Fibroblast of lung (primary cell): Measurements from ENCODE around the gene ALG12. TPM values are rescaled to one million over a fixed set of nuclear protein-coding genes. Genes with fewer than 3 reads are reported as not detected.

ENCODE experiments used
- DNase-seq, 2 donors: peaks; one replicate each; pipeline versions ENCODE4 v3.0.0 to v3.0.0-alpha.2; 2010; ENCODE audit warnings: low read depth in 2 of 2
- H2AFZ ChIP-seq: 2 replicates; pipeline ENCODE4 v1.5.1; 2012; ENCODE audit warnings: low read length, control low read depth, inconsistent platforms
- H3K27ac ChIP-seq: 2 replicates; pipeline ENCODE4 v1.5.1; 2011; ENCODE audit warnings: low read length, control low read depth; ENCODE audit not compliant: insufficient read depth
- H3K27me3 ChIP-seq: 2 replicates; pipeline ENCODE4 v1.5.1; 2011; ENCODE audit warnings: mild to moderate bottlenecking, low read length; ENCODE audit not compliant: control insufficient read depth, insufficient read depth
- H3K36me3 ChIP-seq: 2 replicates; pipeline ENCODE4 v1.5.1; 2011; ENCODE audit warnings: low read length; ENCODE audit not compliant: control insufficient read depth, insufficient read depth
- H3K4me1 ChIP-seq: 2 replicates; pipeline ENCODE4 v1.5.1; 2011; ENCODE audit warnings: low read length; ENCODE audit not compliant: control insufficient read depth, insufficient read depth; ENCODE audit errors: extremely low read depth
- H3K4me2 ChIP-seq: 2 replicates; pipeline ENCODE4 v1.5.1; 2011; ENCODE audit warnings: low read length, control low read depth; ENCODE audit not compliant: insufficient read depth; ENCODE audit errors: extremely low read depth
- H3K4me3 ChIP-seq, 4 experiments: fragments of 200-600 bp in 1 of 4; sonication (generic) in 1 of 4; replicated peaks in 1 of 4; 2 replicates each; pipeline ENCODE4 v1.5.1; 2011 to 2016; ENCODE audit warnings: low read length in 4 of 4, low read depth in 3 of 4, mild to moderate bottlenecking in 3 of 4, control low read depth in 2 of 4, inconsistent platforms in 1 of 4, mixed read lengths in 1 of 4; ENCODE audit not compliant: insufficient read depth in 1 of 4; ENCODE audit errors: control extremely low read depth in 1 of 4
- H3K79me2 ChIP-seq: 2 replicates; pipeline ENCODE4 v1.5.1; 2012; ENCODE audit warnings: mild to moderate bottlenecking, low read length, inconsistent platforms; ENCODE audit not compliant: control insufficient read depth, insufficient read depth
- H3K9ac ChIP-seq: 2 replicates; pipeline ENCODE4 v1.5.1; 2011; ENCODE audit warnings: mild to moderate bottlenecking, low read length, control low read depth; ENCODE audit not compliant: insufficient read depth
- H3K9me3 ChIP-seq: 2 replicates; pipeline ENCODE4 v1.5.1; 2012; ENCODE audit warnings: low read depth, low read length; ENCODE audit not compliant: control insufficient read depth, insufficient read depth
- H4K20me1 ChIP-seq: 2 replicates; pipeline ENCODE4 v1.5.1; 2011; ENCODE audit warnings: low read length; ENCODE audit not compliant: control insufficient read depth, insufficient read depth; ENCODE audit errors: extremely low read depth
- CTCF ChIP-seq, 2 donors: IDR thresholded peaks in 1 of 2; conservative IDR thresholded peaks in 1 of 2; 1 replicate in 1 of 2; 2 replicates in 1 of 2; pipeline ENCODE4 v1.5.1; 2011 to 2012; ENCODE audit warnings: low read length in 2 of 2, control low read depth in 1 of 2, inconsistent platforms in 1 of 2, low read depth in 1 of 2, mild to moderate bottlenecking in 1 of 2
- EZH2 ChIP-seq: IDR thresholded peaks from 2 replicates; pipeline ENCODE4 v1.5.1; 2012; ENCODE audit warnings: low read length, control low read depth, mild to moderate bottlenecking; ENCODE audit errors: missing control alignments
- polyA plus RNA-seq, 2 donors: library from polyadenylated mRNA; depleted of rRNA in 1 of 2; stranded (reverse) in 1 of 2; unstranded in 1 of 2; fragments of >200 nt; gene quantifications; 2 replicates each; pipeline ENCODE4 v1.2.1, GENCODE V29; 2011 to 2012; ENCODE audit warnings: missing spikeins in 1 of 2
- total RNA-seq: library from RNA; depleted of rRNA; stranded (reverse); fragments of >200 nt; gene quantifications from 2 replicates; pipeline ENCODE4 v1.2.1, GENCODE V29; 2014

ALG12 gene
- total and polyA plus RNA-seq, 2 donors (not counting 1 experiment from before 2014, with no cell fraction given), result 9.6 to 19.0 TPM

- no peak overlapping the region for H3K4me2 ChIP-seq
- peaks cover 18% of the 10 kb centered on the region for H3K36me3 ChIP-seq
- no peak overlapping the region for H3K27ac ChIP-seq
- peaks cover 35% of the 10 kb centered on the region for H3K79me2 ChIP-seq
- no peaks in the 10 kb centered on the region for H3K27me3 ChIP-seq
- no peak overlapping the region for H3K4me3 ChIP-seq
- no peak overlapping the region for H3K9ac ChIP-seq
- H3K9me3 ChIP-seq, result no peaks in the 10 kb centered on the region
- no peak overlapping the region for H2AFZ ChIP-seq
- H3K4me1 ChIP-seq, result peaks cover 2% of the 10 kb centered on the region
- TF ChIP-seq EZH2 (no peak), CTCF (conservative IDR thresholded peaks at IDR 0.05 in 1 of 2, IDR thresholded peaks at IDR 0.05 in 1 of 2; ENCODE audit: low read depth in 1 of 2, low read length in 2 of 2) (no peak)
- peak; percentile 34 to 44 for DNase-seq
- H4K20me1 ChIP-seq, result no peaks in the 10 kb centered on the region
Measured at GRCh38 chr22:49883294-49883640, 35.0 kb downstream of the ALG12 start.

GRCh38 chr22:49882519-49883293 lies 35.5 kb downstream of the ALG12 start:
- Histone ChIP-seq H3K79me2 (peaks cover 35% of the 10 kb centered on the region), H3K36me3 (peaks cover 18% of the 10 kb centered on the region), H3K27ac (peak overlapping the region; percentile 19), H4K20me1 (no peaks in the 10 kb centered on the region), H3K4me3 (no peak overlapping the region), H2AFZ (no peak overlapping the region), H3K4me1 (peaks cover 2% of the 10 kb centered on the region), H3K27me3 (no peaks in the 10 kb centered on the region), H3K9me3 (no peaks in the 10 kb centered on the region), H3K4me2 (no peak overlapping the region), H3K9ac (no peak overlapping the region)
- TF ChIP-seq EZH2, result no peak
- TF ChIP-seq CTCF (conservative IDR thresholded peaks at IDR 0.05 in 1 of 2, IDR thresholded peaks at IDR 0.05 in 1 of 2; ENCODE audit: low read depth in 1 of 2, low read length in 2 of 2), result no peak
- peak in 1 of 2 donors; percentile 82 for DNase-seq

GRCh38 chr22:49881856-49882255 lies 36.4 kb downstream of the ALG12 start:
- no peak overlapping the region for H3K4me2 ChIP-seq
- no peak overlapping the region for H3K9ac ChIP-seq
- H2AFZ ChIP-seq, result no peak overlapping the region
- no peak overlapping the region for H3K4me3 ChIP-seq
- no peaks in the 10 kb centered on the region for H4K20me1 ChIP-seq
- H3K9me3 ChIP-seq, result no peaks in the 10 kb centered on the region
- H3K4me1 ChIP-seq, result peaks cover 2% of the 10 kb centered on the region
- H3K27me3 ChIP-seq, result no peaks in the 10 kb centered on the region
- peaks cover 18% of the 10 kb centered on the region for H3K36me3 ChIP-seq
- no peak for DNase-seq
- TF ChIP-seq CTCF (conservative IDR thresholded peaks at IDR 0.05 in 1 of 2, IDR thresholded peaks at IDR 0.05 in 1 of 2; ENCODE audit: low read depth in 1 of 2, low read length in 2 of 2) (no peak), EZH2 (no peak)
- peaks cover 37% of the 10 kb centered on the region for H3K79me2 ChIP-seq
- H3K27ac ChIP-seq, result no peak overlapping the region
